DND-41 (cell line): ENCODE results near the gene SIRT2.

Source experiments
- ATAC-seq: fragments of 200-7000 bp; cut with Tn5 transposase; 3 replicates; pipeline ENCODE4 v1.9.1; 2021; ENCODE audit warnings: low read depth; ENCODE audit not compliant: insufficient read depth
- DNase-seq: peaks from one replicate; pipeline ENCODE4 v3.0.0-alpha.2; 2020
- H2AFZ ChIP-seq: 2 replicates; pipeline ENCODE4 v1.6.0; 2012; ENCODE audit warnings: low read depth, low read length
- H3K27ac ChIP-seq: 2 replicates; pipeline ENCODE4 v1.5.1; 2012; ENCODE audit warnings: low read length, inconsistent platforms
- H3K27me3 ChIP-seq: fragments of 200-600 bp; sonication (generic); 2 replicates; pipeline ENCODE4 v1.6.0; 2012; ENCODE audit warnings: low read length, mild to moderate bottlenecking, inconsistent platforms; ENCODE audit not compliant: insufficient read depth, poor library complexity
- H3K36me3 ChIP-seq: 2 replicates; pipeline ENCODE4 v1.5.1; 2012; ENCODE audit warnings: low read length, inconsistent platforms; ENCODE audit not compliant: insufficient read depth
- H3K4me1 ChIP-seq: 2 replicates; pipeline ENCODE4 v1.5.1; 2012; ENCODE audit warnings: mild to moderate bottlenecking, low read length; ENCODE audit not compliant: insufficient read depth
- H3K4me2 ChIP-seq: 2 replicates; pipeline ENCODE4 v1.6.0; 2012; ENCODE audit warnings: mild to moderate bottlenecking, moderate library complexity, low read length, inconsistent platforms; ENCODE audit not compliant: insufficient read depth
- H3K4me3 ChIP-seq, 2 experiments: fragments of 200-600 bp in 1 of 2; shearing (Covaris generic) in 1 of 2; 2 replicates each; pipeline ENCODE4 v1.5.1; 2012 to 2016; ENCODE audit warnings: inconsistent platforms in 2 of 2, low read length in 2 of 2, mild to moderate bottlenecking in 2 of 2, low read depth in 1 of 2, moderate library complexity in 1 of 2
- H3K79me2 ChIP-seq: 2 replicates; pipeline ENCODE4 v1.6.0; 2012; ENCODE audit warnings: low read length, inconsistent platforms; ENCODE audit not compliant: insufficient read depth
- H3K9ac ChIP-seq: 2 replicates; pipeline ENCODE4 v1.6.0; 2012; ENCODE audit warnings: low read depth, mild to moderate bottlenecking, inconsistent platforms, low read length, moderate library complexity
- H3K9me3 ChIP-seq: 2 replicates; pipeline ENCODE4 v1.5.1; 2012; ENCODE audit warnings: low read length, moderate library complexity, mild to moderate bottlenecking, inconsistent platforms; ENCODE audit not compliant: insufficient read depth, severe bottlenecking
- H4K20me1 ChIP-seq: 2 replicates; pipeline ENCODE4 v1.6.0; 2012; ENCODE audit warnings: low read length; ENCODE audit not compliant: insufficient read depth
- CTCF ChIP-seq: IDR thresholded peaks from 2 replicates; pipeline ENCODE4 v1.5.1; 2012; ENCODE audit warnings: borderline replicate concordance, low read length, moderate library complexity, mild to moderate bottlenecking; ENCODE audit not compliant: poor library complexity, severe bottlenecking; ENCODE audit errors: extremely low read depth
- EZH2 ChIP-seq: IDR thresholded peaks from 3 replicates; pipeline ENCODE4 v1.6.1; 2012; ENCODE audit warnings: borderline replicate concordance, low read depth, mild to moderate bottlenecking, moderate library complexity, low read length, inconsistent platforms; ENCODE audit not compliant: severe bottlenecking

Gene SIRT2

GRCh38 chr19:38837656-38838121 is 61.7 kb downstream of the SIRT2 start:
- Histone ChIP-seq H3K27ac (no peak overlapping the region), H3K9me3 (no peaks in the 10 kb centered on the region), H3K79me2 (peaks cover 29% of the 10 kb centered on the region), H2AFZ (no peak overlapping the region), H3K4me1 (peaks cover under 1% of the 10 kb centered on the region; the same call in 1 of the 2 replicates), H3K36me3 (peaks cover 73% of the 10 kb centered on the region), H3K4me3 (no peak overlapping the region), H3K9ac (no peak overlapping the region), H3K27me3 (no peaks in the 10 kb centered on the region), H4K20me1 (peaks cover 58% of the 10 kb centered on the region), H3K4me2 (no peak overlapping the region)
- no peak for ATAC-seq
- TF ChIP-seq EZH2 (no peak), CTCF (no peak)
- no peak for DNase-seq

GRCh38 chr19:38836983-38837626 is 62.3 kb downstream of the SIRT2 start:
- DNase-seq (no peak), ATAC-seq (no peak)
- Histone ChIP-seq H3K4me2 (no peak overlapping the region), H4K20me1 (peaks cover 52% of the 10 kb centered on the region), H3K36me3 (peaks cover 67% of the 10 kb centered on the region), H3K27me3 (no peaks in the 10 kb centered on the region), H3K9me3 (no peaks in the 10 kb centered on the region), H3K4me1 (peaks cover 5% of the 10 kb centered on the region), H3K79me2 (peaks cover 23% of the 10 kb centered on the region), H3K27ac (no peak overlapping the region), H3K9ac (no peak overlapping the region), H2AFZ (no peak overlapping the region), H3K4me3 (no peak overlapping the region)
- TF ChIP-seq EZH2 (no peak), CTCF (no peak)

GRCh38 chr19:38836159-38836982 is 63.0 kb downstream of the SIRT2 start:
- H3K27me3 ChIP-seq = no peaks in the 10 kb centered on the region
- TF ChIP-seq CTCF = no peak
- TF ChIP-seq EZH2 = no peak
- DNase-seq (no peak), ATAC-seq (no peak)
- no peak overlapping the region for H3K27ac ChIP-seq
- H3K4me3 ChIP-seq = no peak overlapping the region
- H3K4me1 ChIP-seq = peaks cover 8% of the 10 kb centered on the region
- peaks cover 60% of the 10 kb centered on the region for H3K36me3 ChIP-seq
- H3K4me2 ChIP-seq = no peak overlapping the region
- H3K9me3 ChIP-seq = no peaks in the 10 kb centered on the region
- H3K79me2 ChIP-seq = peaks cover 19% of the 10 kb centered on the region
- no peak overlapping the region for H2AFZ ChIP-seq
- peaks cover 46% of the 10 kb centered on the region for H4K20me1 ChIP-seq
- H3K9ac ChIP-seq = no peak overlapping the region
